H9 (cell line): ENCODE results near the gene TWSG1. TPM values are rescaled to one million over a fixed set of nuclear protein-coding genes. Genes with fewer than 3 reads are reported as not detected.

Source experiments
- DNase-seq: peaks from one replicate; pipeline ENCODE4 v3.0.0-alpha.2; 2017
- H2AFZ ChIP-seq: one replicate; pipeline ENCODE4 v1.6.1; 2013; ENCODE audit warnings: mild to moderate bottlenecking, low read length, control low read depth, moderate library complexity
- H2AK5ac ChIP-seq: 2 replicates; pipeline ENCODE4 v1.6.1; 2013; ENCODE audit warnings: low read length, control low read depth, mixed read lengths; ENCODE audit not compliant: insufficient read length
- H2BK120ac ChIP-seq: one replicate; pipeline ENCODE4 v1.6.1; 2013; ENCODE audit warnings: low read depth, mild to moderate bottlenecking, low read length, control low read depth, inconsistent platforms; ENCODE audit not compliant: poor library complexity, severe bottlenecking
- H2BK12ac ChIP-seq: 2 replicates; pipeline ENCODE4 v1.6.1; 2013; ENCODE audit warnings: low read length, control low read depth, mixed read lengths, low read depth; ENCODE audit not compliant: insufficient read length
- H2BK15ac ChIP-seq: 2 replicates; pipeline ENCODE4 v1.6.1; 2013; ENCODE audit warnings: low read depth, low read length, control low read depth
- H2BK20ac ChIP-seq: one replicate; pipeline ENCODE4 v1.6.1; 2013; ENCODE audit warnings: low read depth, mild to moderate bottlenecking, low read length, control low read depth, inconsistent platforms; ENCODE audit not compliant: poor library complexity, severe bottlenecking
- H2BK5ac ChIP-seq: 2 replicates; pipeline ENCODE4 v1.6.1; 2013; ENCODE audit warnings: low read length, control low read depth, mixed read lengths; ENCODE audit not compliant: insufficient read length
- H3K14ac ChIP-seq: 2 replicates; pipeline ENCODE4 v1.6.1; 2013; ENCODE audit warnings: low read length, control low read depth; ENCODE audit not compliant: insufficient read depth
- H3K18ac ChIP-seq: 2 replicates; pipeline ENCODE4 v1.6.1; 2013; ENCODE audit warnings: low read depth, mild to moderate bottlenecking, mixed read lengths, low read length, control low read depth; ENCODE audit not compliant: insufficient read length
- H3K23ac ChIP-seq: 2 replicates; pipeline ENCODE4 v1.6.1; 2013; ENCODE audit warnings: low read length, control low read depth, mixed read lengths, low read depth; ENCODE audit not compliant: insufficient read length
- H3K23me2 ChIP-seq: 2 replicates; pipeline ENCODE4 v1.6.1; 2013; ENCODE audit warnings: low read depth, mild to moderate bottlenecking, mixed read lengths, low read length, control low read depth; ENCODE audit not compliant: insufficient read length, poor library complexity, severe bottlenecking
- H3K27ac ChIP-seq: 2 replicates; pipeline ENCODE4 v1.5.1; 2013; ENCODE audit warnings: low read length, control low read depth, mixed read lengths, low read depth; ENCODE audit not compliant: insufficient read length
- H3K27me3 ChIP-seq: 2 replicates; pipeline ENCODE4 v1.6.1; 2013; ENCODE audit warnings: low read length, control low read depth, inconsistent platforms; ENCODE audit not compliant: insufficient read depth
- H3K4ac ChIP-seq: 2 replicates; pipeline ENCODE4 v1.6.1; 2013; ENCODE audit warnings: low read depth, mild to moderate bottlenecking, control low read depth, inconsistent platforms, low read length, moderate library complexity
- H3K4me1 ChIP-seq: 2 replicates; pipeline ENCODE4 v1.6.1; 2013; ENCODE audit warnings: low read length, control low read depth, inconsistent platforms; ENCODE audit not compliant: insufficient read depth
- H3K4me2 ChIP-seq: 2 replicates; pipeline ENCODE4 v1.6.1; 2013; ENCODE audit warnings: low read length, control low read depth, mixed read lengths; ENCODE audit not compliant: insufficient read length, insufficient read depth
- H3K56ac ChIP-seq: 2 replicates; pipeline ENCODE4 v1.6.1; 2013; ENCODE audit warnings: low read depth, mild to moderate bottlenecking, mixed read lengths, low read length, control low read depth; ENCODE audit not compliant: insufficient read length
- H3K79me1 ChIP-seq: 2 replicates; pipeline ENCODE4 v1.6.1; 2013; ENCODE audit warnings: low read depth, mild to moderate bottlenecking, moderate library complexity, low read length, control low read depth, inconsistent platforms; ENCODE audit not compliant: insufficient read depth, poor library complexity, severe bottlenecking
- H3K79me2 ChIP-seq: 2 replicates; pipeline ENCODE4 v1.6.1; 2013; ENCODE audit warnings: low read length, control low read depth, inconsistent platforms; ENCODE audit not compliant: insufficient read depth
- H3K9ac ChIP-seq: 2 replicates; pipeline ENCODE4 v1.6.1; 2013; ENCODE audit warnings: low read length, control low read depth, mixed read lengths; ENCODE audit not compliant: insufficient read length; ENCODE audit errors: extremely low read depth
- H3K9me3 ChIP-seq: one replicate; pipeline ENCODE4 v1.6.1; 2013; ENCODE audit warnings: low read depth, low read length, inconsistent platforms; ENCODE audit not compliant: control insufficient read depth
- H3T11ph ChIP-seq: one replicate; pipeline ENCODE4 v1.6.1; 2013; ENCODE audit warnings: mild to moderate bottlenecking, low read length, control low read depth, inconsistent platforms
- H4K20me1 ChIP-seq: one replicate; pipeline ENCODE4 v1.6.1; 2013; ENCODE audit not compliant: control insufficient read depth, insufficient read length, insufficient read depth
- H4K5ac ChIP-seq: 2 replicates; pipeline ENCODE4 v1.6.1; 2013; ENCODE audit warnings: low read depth, mild to moderate bottlenecking, mixed read lengths, low read length, control low read depth; ENCODE audit not compliant: insufficient read length
- H4K8ac ChIP-seq: replicated peaks from 2 replicates; pipeline ENCODE4 v1.6.1; 2013; ENCODE audit warnings: low read length, control low read depth, mixed read lengths, low read depth; ENCODE audit not compliant: insufficient read length
- H4K91ac ChIP-seq: 2 replicates; pipeline ENCODE4 v1.6.1; 2013; ENCODE audit warnings: low read depth, mild to moderate bottlenecking, moderate library complexity, mixed read lengths, low read length, control low read depth; ENCODE audit not compliant: insufficient read length
- H3K27ac Mint-ChIP-seq, 3 experiments: 2 replicates in 2 of 3; 3 replicates in 1 of 3; pipeline ENCODE4 v1.8.0; 2020 to 2021; ENCODE audit warnings: mixed read lengths in 3 of 3, mild to moderate bottlenecking in 1 of 3, moderate library complexity in 1 of 3
- H3K27me3 Mint-ChIP-seq: 2 replicates; pipeline ENCODE4 v1.8.0; 2021; ENCODE audit warnings: low read depth, mild to moderate bottlenecking, moderate library complexity, mixed read lengths
- H3K36me3 Mint-ChIP-seq, 3 experiments: 2 replicates in 2 of 3; 3 replicates in 1 of 3; pipeline ENCODE4 v1.8.0; 2020 to 2021; ENCODE audit warnings: low read depth in 3 of 3, mixed read lengths in 3 of 3; ENCODE audit not compliant: insufficient read depth in 1 of 3
- H3K4me1 Mint-ChIP-seq, 2 experiments: 2 replicates each; pipeline ENCODE4 v1.8.0; 2020; ENCODE audit warnings: mixed read lengths in 2 of 2
- H3K4me3 Mint-ChIP-seq, 2 experiments: 2 replicates in 1 of 2; 3 replicates in 1 of 2; pipeline ENCODE4 v1.8.0; 2020 to 2021; ENCODE audit warnings: mild to moderate bottlenecking in 2 of 2, mixed read lengths in 2 of 2, moderate library complexity in 1 of 2
- H3K9me3 Mint-ChIP-seq, 2 experiments: 2 replicates in 1 of 2; 3 replicates in 1 of 2; pipeline ENCODE4 v1.8.0; 2020; ENCODE audit warnings: mild to moderate bottlenecking in 2 of 2, mixed read lengths in 2 of 2, moderate library complexity in 1 of 2
- WGBS: extraction: QIAGEN DNeasy Blood & Tissue Kit; methylation state at CpG from one replicate; pipeline ENCODE4 v1.1.7; 2013; ENCODE audit warnings: missing lambda C conversion rate, low lambda C conversion rate, mixed read lengths; ENCODE audit not compliant: insufficient read length; ENCODE audit errors: extremely low coverage; 5-methylcytosine and 5-hydroxymethylcytosine counted together
- total RNA-seq: library from RNA; stranded (reverse); gene quantifications from 2 replicates; pipeline ENCODE4 v1.2.1, GENCODE V29; 2021
- TF ChIP-seq, protein P1 (sequence below): fragments of 200-600 bp; sonication (generic); conservative IDR thresholded peaks from 3 replicates; pipeline ENCODE4 v1.8.0; 2021; ENCODE audit warnings: antibody characterized with exemption, mild to moderate bottlenecking

The TWSG1 gene
- total RNA-seq, 1 experiment from 2014 or later: 25.7 TPM

GRCh38 chr18:9337873-9338272 is 3.3 kb downstream of the TWSG1 start:
- Histone ChIP-seq H2AFZ (no peak overlapping the region), H3K23ac (no peak overlapping the region), H3K18ac (no peak overlapping the region), H3T11ph (no peak overlapping the region), H3K79me1 (no peaks in the 10 kb centered on the region), H3K9ac (no peak overlapping the region), H2BK5ac (no peak overlapping the region), H2AK5ac (no peak overlapping the region), H3K27me3 (no peaks in the 10 kb centered on the region), H3K79me2 (no peaks in the 10 kb centered on the region), H3K4me2 (no peak overlapping the region), H3K4me1 (no peaks in the 10 kb centered on the region), H3K27ac (no peak overlapping the region), H4K20me1 (no peaks in the 10 kb centered on the region), H3K23me2 (peaks cover 5% of the 10 kb centered on the region), H4K91ac (no peak overlapping the region), H4K5ac (no peak overlapping the region), H3K14ac (no peak overlapping the region), H2BK20ac (no peak overlapping the region), H3K9me3 (no peaks in the 10 kb centered on the region), H3K56ac (no peak overlapping the region), H3K4ac (no peak overlapping the region), H2BK15ac (no peak overlapping the region), H4K8ac (no peak overlapping the region), H2BK120ac (no peak overlapping the region), H2BK12ac (no peak overlapping the region)
- no peak overlapping the region for H3K4me3 Mint-ChIP-seq
- DNase-seq: no peak
- H3K27ac Mint-ChIP-seq: no peak overlapping the region
- peaks cover 0 to 8% of the 10 kb centered on the region in 2 experiments; a peak in 3 of 4 replicates for H3K4me1 Mint-ChIP-seq
- peaks cover 12% of the 10 kb centered on the region for H3K27me3 Mint-ChIP-seq
- no peaks in the 10 kb centered on the region; a peak in 3 of 5 replicates for H3K9me3 Mint-ChIP-seq
- no CpG with 5 or more reads among the region's 3 CpGs for WGBS
- TF ChIP-seq, protein P1, sequence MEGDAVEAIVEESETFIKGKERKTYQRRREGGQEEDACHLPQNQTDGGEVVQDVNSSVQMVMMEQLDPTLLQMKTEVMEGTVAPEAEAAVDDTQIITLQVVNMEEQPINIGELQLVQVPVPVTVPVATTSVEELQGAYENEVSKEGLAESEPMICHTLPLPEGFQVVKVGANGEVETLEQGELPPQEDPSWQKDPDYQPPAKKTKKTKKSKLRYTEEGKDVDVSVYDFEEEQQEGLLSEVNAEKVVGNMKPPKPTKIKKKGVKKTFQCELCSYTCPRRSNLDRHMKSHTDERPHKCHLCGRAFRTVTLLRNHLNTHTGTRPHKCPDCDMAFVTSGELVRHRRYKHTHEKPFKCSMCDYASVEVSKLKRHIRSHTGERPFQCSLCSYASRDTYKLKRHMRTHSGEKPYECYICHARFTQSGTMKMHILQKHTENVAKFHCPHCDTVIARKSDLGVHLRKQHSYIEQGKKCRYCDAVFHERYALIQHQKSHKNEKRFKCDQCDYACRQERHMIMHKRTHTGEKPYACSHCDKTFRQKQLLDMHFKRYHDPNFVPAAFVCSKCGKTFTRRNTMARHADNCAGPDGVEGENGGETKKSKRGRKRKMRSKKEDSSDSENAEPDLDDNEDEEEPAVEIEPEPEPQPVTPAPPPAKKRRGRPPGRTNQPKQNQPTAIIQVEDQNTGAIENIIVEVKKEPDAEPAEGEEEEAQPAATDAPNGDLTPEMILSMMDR: no peak
- H3K36me3 Mint-ChIP-seq: peaks cover 5 to 31% (median 25%) of the 10 kb centered on the region in 3 experiments
